ENCODE measurements around the gene TSHZ2.

The TSHZ2 gene

GRCh38 chr20:53170196-53170595 is 198.0 kb downstream of the TSHZ2 start:
- DNase-seq = no peak

GRCh38 chr20:53171065-53171464 is 198.9 kb downstream of the TSHZ2 start:
- no peak for DNase-seq

GRCh38 chr20:53174454-53174853 is 202.3 kb downstream of the TSHZ2 start:
- DNase-seq = no peak

DNA sequence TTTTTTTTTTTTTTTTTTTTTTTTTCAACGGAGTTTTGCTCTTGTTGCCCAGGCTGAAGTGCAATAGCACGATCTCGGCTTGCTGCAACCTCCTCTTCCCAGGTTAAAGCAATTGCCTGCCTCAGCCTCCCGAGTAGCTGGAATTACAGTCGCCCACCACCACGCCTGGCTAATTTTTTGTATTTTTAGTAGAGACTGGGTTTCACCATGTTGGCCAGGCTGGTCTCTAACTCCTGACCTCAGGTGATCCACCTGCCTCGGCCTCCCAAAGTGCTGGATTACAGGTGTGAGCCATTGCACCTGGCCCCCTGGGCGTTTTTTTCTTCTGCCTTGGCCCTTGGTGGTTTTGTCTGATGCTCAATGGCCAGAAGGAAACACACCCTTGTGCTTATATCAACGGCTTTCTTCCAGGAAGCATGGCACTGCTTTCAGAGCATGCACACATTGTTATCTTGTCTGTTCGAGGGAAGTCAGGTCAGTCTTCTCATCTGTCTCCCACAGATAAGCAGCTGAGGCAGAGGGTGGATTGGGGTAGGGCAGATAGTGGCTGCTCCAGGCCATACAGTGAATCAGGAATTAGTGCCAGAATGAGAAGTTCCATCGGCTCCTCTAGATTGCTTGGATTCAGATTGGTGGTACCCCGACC is 203.1 kb downstream of the TSHZ2 start:
- DNase-seq = no peak

GRCh38 chr20:53176134-53176533 is 204.0 kb downstream of the TSHZ2 start:
- no peak for DNase-seq

DNA sequence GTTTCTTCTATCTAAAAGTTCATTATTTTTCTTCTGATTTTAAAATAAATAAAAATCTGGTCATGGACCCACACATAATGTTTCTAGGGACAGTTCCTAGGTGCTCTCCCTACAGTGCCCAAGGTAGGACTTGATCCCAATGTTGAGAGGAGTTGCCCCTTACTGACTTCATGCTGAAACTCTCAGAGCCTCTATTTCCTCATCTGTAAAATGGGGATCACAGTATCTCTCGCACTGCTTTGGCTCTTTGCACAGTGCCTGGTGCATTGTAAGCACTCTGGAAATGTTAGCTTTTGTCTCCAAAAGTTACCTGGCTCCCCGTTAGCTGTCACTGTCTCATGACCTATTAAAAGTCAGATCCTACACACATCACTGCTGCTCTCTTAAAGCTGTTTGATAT is 205.5 kb downstream of the TSHZ2 start:
- DNase-seq = no peak

- no peak for DNase-seq
These were observed 207.6 kb downstream of the TSHZ2 start for GRCh38 chr20:53179749-53180148.

DNA sequence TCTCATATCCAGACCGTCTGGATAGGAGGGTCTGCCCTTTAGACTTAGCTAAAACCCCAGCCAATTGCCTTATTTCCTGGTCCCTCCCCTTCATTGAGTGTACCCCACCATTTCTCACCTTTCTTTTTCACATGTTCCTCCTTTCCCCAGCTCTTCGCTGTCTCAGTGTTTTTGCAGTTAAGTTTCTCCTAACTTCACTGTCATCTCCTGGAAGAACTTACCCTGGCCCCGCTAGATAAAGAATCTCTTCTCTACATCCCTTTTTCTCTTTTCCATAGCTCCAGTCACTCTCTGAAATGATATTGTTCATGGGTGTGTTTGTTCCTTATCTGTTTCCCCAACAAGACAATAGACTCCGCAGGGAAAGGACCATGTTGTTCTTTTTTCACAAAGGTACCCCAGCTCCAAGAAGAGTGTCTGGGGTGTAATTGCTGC is 208.8 kb downstream of the TSHZ2 start:
- no peak for DNase-seq

DNA sequence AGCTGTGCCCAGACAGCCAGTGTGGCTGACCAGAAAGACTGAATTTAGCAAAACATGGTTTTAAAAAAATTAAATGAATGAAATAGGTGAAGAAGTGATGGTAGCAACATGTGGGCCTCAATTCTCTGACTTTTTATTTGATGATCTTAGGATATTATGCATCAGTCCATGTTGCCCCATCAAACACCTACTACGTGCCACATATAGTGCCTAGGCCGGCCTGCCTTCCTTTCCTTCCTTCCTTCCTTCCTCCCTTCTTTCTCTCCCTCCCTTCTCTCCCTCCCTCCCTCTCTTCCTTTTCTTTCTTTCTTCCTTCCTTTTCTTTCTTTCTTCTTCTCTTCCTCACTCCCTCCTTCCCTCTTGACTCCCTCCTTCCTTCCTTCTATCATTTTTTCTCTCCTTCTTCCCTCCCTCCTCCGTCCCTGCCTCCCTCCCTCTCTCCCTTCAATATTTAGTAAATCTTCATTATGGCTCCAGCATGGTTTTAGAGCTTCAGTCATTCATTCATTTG is 209.8 kb downstream of the TSHZ2 start:
- DNase-seq = no peak

- no peak for DNase-seq
These were observed 211.0 kb downstream of the TSHZ2 start for GRCh38 chr20:53183181-53183580.

- no peak for DNase-seq
These were observed 214.5 kb downstream of the TSHZ2 start for GRCh38 chr20:53186635-53187034.

- no peak for DNase-seq
These were observed 215.4 kb downstream of the TSHZ2 start for GRCh38 chr20:53187392-53188068.

DNA sequence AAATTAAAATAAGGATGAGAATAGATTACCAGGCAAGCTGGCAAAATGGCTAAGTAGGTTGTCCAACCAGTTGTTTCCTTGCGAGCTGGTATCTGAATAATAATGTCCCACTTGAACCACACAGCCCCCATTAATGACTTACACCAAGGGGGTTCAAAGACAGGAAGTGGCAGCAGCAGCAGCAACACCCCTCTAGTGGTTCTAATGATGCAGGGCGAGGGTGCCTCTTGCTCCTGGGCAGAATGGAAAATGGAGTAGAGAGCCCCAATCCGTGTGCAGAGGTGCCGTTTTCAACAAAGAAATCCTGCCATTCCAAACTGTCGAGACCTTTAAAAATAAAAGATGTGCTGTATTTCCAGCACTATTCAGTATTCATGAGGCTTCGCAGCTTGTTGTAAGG is 218.1 kb downstream of the TSHZ2 start:
- DNase-seq = no peak

GRCh38 chr20:53191957-53192356 is 219.8 kb downstream of the TSHZ2 start:
- DNase-seq = no peak

GRCh38 chr20:53194306-53195290 is 222.4 kb downstream of the TSHZ2 start:
- DNase-seq = no peak

DNA sequence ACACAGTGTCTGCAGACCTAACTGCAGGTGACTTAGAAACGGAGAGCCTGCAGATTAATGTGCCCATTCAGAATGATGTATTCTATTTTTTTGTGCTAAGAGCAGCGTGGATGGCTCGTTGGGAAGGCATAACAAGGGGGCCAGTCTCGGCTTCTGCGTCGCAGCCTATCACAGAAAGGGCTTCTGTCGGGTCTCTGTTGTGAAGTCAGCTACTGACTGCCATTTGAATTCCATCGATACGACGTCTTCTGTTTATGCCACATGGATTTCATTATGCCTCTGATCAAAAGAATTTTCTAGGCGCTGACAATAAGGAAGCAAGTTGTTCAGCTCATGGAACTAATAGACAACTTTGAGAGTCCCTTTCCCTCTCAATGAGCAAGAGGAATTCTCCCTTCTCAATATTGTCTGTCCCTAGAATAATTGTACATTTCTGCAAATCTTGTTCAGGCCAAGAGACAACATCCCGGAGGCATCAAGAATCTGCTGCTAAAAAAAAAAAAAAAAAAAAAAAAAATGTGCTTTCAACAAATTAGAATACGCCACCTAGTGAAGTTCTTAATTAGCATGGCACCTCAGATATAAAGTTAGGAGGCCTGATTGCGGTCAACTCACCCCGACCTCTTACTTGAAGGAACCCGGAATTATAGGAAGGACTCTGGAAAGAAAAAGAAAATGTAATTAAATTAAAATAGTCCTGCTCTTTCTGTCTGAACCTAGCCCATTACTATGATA is 223.9 kb downstream of the TSHZ2 start:
- peak; percentile 29 for DNase-seq

GRCh38 chr20:53201588-53201987 is 229.4 kb downstream of the TSHZ2 start:
- DNase-seq = no peak

- no peak for DNase-seq
These were observed 230.6 kb downstream of the TSHZ2 start for GRCh38 chr20:53202777-53203176.

GRCh38 chr20:53205046-53205445 is 232.9 kb downstream of the TSHZ2 start:
- no peak for DNase-seq

- DNase-seq = no peak
These were observed 236.1 kb downstream of the TSHZ2 start for GRCh38 chr20:53208110-53208832.

GRCh38 chr20:53210041-53210440 is 237.9 kb downstream of the TSHZ2 start:
- DNase-seq = no peak

- DNase-seq = no peak
These were observed 238.8 kb downstream of the TSHZ2 start for GRCh38 chr20:53210931-53211330.

Measured in fibroblast of skin of scalp (primary cell).